Esophagus squamous epithelium (tissue), 5 donors: ENCODE results near the gene SRP54. TPM values are rescaled to one million over a fixed set of nuclear protein-coding genes. Genes with fewer than 3 reads are reported as not detected.
"Not testable (repeated sequence)": the region's sequence is repeated elsewhere in the genome, so short reads cannot be mapped to it uniquely, and the experiment has no call there.

ENCODE experiments used
- DNase-seq: peaks from one replicate; lab custom pipeline; 2025; lab: John Stamatoyannopoulos, UW
- H3K27ac ChIP-seq, 4 donors: fragments of 200-600 bp; sonication (generic); one replicate each; pipeline ENCODE4 v1.5.1; 2016 to 2019; ENCODE audit warnings: mild to moderate bottlenecking in 1 of 4
- H3K27me3 ChIP-seq, 4 donors: fragments of 200-600 bp; sonication (generic); 1 replicate in 3 of 4; 2 replicates in 1 of 4; pipeline versions ENCODE4 v1.5.1 to v1.6.0; 2017 to 2021; ENCODE audit warnings: antibody characterized with exemption in 1 of 4
- H3K36me3 ChIP-seq, 3 donors: fragments of 200-600 bp; sonication (generic); one replicate each; pipeline ENCODE4 v1.5.1; 2016 to 2019
- H3K4me1 ChIP-seq, 3 donors: fragments of 200-600 bp; sonication (generic); one replicate each; pipeline ENCODE4 v1.5.1; 2017 to 2019
- H3K4me3 ChIP-seq, 4 donors: fragments of 200-600 bp; sonication (generic); 1 replicate in 3 of 4; 2 replicates in 1 of 4; pipeline ENCODE4 v1.5.1; 2016 to 2019; ENCODE audit warnings: mild to moderate bottlenecking in 2 of 4, moderate library complexity in 1 of 4
- H3K9me3 ChIP-seq, 3 donors: fragments of 200-600 bp; sonication (generic); one replicate each; pipeline ENCODE4 v1.5.1; 2016 to 2019
- POLR2A ChIP-seq, 4 donors: fragments of 450-650 bp; IDR thresholded peaks; one replicate each; pipeline ENCODE4 v1.6.1; 2017; ENCODE audit warnings: antibody characterized with exemption in 4 of 4, mild to moderate bottlenecking in 4 of 4, moderate library complexity in 3 of 4
- WGBS, 2 donors: methylation state at CpG; one replicate each; pipeline ENCODE4 v1.1.5; 2018; 5-methylcytosine and 5-hydroxymethylcytosine counted together
- intact Hi-C: fragments of 100-400 bp; cut with DNase I; formaldehyde crosslinking; loops from one replicate; pipeline ENCODE4 v1.15.0; 2022
- total RNA-seq, 4 donors: library from RNA; depleted of rRNA; stranded (reverse); fragments of >200 nt; gene quantifications; one replicate each; pipeline ENCODE4 v1.1.0, GENCODE V29; 2016
- TF ChIP-seq, protein P1 (sequence below), 6 experiments: fragments of 450-650 bp in 4 of 6; fragments of 200-600 bp in 2 of 6; sonication (generic) in 2 of 6; IDR thresholded peaks; one replicate each; pipeline ENCODE4 v1.5.1; 2016 to 2019; ENCODE audit warnings: antibody characterized with exemption in 6 of 6, mild to moderate bottlenecking in 4 of 6, moderate library complexity in 4 of 6
- donor health status: DM: yes; HTN: yes; CAD: no.

SRP54 gene
- total RNA-seq, 4 donors from 2014 or later: 46.2 to 53.0 (median 49.6) TPM

DNA sequence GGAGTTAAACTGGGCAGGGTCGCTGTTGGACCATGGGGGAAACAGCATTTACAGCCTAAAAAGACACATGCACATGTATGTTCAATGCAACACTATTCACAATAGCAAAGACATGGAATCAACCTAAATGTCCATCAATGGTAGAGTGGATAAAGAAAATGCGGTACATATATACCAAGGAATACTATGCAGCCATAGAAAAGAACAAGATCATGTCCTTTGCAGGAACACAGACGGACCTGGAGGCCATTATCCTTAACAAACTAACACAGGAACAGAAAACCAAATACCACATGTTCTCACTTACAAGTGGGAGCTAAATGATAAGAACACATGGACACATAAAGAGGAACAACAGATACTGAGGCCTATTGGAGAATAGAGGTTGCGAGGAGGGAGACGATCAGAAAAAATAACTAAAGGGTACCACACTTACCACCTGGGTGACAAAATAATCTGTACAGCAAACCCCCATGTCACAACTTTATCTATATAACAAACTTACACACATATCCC lies 25.0 kb upstream of the SRP54 start:
- H3K9me3 ChIP-seq: no peaks in the 10 kb centered on the region
- no peaks in the 10 kb centered on the region for H3K4me1 ChIP-seq
- H3K27me3 ChIP-seq: no peaks in the 10 kb centered on the region
- 94 to 98% methylated on average over 4 to 5 of the region's 5 CpGs for WGBS, 2 donors
- no peak for DNase-seq
- H3K4me3 ChIP-seq: no peak overlapping the region
- intact Hi-C loops: no loop called here
- peaks cover 0 to 39% (median 0%) of the 10 kb centered on the region in 3 donors for H3K36me3 ChIP-seq
- H3K27ac ChIP-seq: no peak overlapping the region
- TF ChIP-seq, protein P1, sequence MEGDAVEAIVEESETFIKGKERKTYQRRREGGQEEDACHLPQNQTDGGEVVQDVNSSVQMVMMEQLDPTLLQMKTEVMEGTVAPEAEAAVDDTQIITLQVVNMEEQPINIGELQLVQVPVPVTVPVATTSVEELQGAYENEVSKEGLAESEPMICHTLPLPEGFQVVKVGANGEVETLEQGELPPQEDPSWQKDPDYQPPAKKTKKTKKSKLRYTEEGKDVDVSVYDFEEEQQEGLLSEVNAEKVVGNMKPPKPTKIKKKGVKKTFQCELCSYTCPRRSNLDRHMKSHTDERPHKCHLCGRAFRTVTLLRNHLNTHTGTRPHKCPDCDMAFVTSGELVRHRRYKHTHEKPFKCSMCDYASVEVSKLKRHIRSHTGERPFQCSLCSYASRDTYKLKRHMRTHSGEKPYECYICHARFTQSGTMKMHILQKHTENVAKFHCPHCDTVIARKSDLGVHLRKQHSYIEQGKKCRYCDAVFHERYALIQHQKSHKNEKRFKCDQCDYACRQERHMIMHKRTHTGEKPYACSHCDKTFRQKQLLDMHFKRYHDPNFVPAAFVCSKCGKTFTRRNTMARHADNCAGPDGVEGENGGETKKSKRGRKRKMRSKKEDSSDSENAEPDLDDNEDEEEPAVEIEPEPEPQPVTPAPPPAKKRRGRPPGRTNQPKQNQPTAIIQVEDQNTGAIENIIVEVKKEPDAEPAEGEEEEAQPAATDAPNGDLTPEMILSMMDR (IDR thresholded peaks at IDR 0.05): no peak
- no peak for TF ChIP-seq POLR2A (IDR thresholded peaks at IDR 0.05)

DNA sequence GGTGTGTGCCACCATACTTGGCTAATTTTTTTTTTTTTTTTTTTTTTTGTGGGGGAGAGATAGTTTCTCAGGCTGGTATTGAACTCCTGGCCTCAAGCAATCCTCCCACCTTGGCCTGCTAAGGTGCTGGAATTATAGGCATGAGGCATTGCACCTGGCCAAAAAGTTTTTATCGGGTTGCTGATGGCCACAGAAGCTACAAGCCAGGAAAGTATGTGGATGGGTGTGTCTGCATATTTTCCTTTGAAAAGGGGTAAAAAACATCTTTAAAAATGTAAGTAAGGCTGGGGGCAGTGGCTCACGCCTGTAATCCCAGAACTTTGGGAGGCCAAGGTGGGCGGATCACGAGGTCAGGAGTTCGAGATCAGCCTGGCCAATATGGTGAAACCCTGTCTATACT lies 20.7 kb upstream of the SRP54 start:
- intact Hi-C loops, H3K4me1 ChIP-seq, H3K4me3 ChIP-seq, H3K27me3 ChIP-seq, H3K27ac ChIP-seq, DNase-seq, H3K9me3 ChIP-seq: not testable (repeated sequence)
- peaks cover 0 to 24% (median 0%) of the 10 kb centered on the region in 3 donors for H3K36me3 ChIP-seq
- WGBS, 2 donors: 91 to 94% methylated on average over 5 of the region's 5 CpGs

DNA sequence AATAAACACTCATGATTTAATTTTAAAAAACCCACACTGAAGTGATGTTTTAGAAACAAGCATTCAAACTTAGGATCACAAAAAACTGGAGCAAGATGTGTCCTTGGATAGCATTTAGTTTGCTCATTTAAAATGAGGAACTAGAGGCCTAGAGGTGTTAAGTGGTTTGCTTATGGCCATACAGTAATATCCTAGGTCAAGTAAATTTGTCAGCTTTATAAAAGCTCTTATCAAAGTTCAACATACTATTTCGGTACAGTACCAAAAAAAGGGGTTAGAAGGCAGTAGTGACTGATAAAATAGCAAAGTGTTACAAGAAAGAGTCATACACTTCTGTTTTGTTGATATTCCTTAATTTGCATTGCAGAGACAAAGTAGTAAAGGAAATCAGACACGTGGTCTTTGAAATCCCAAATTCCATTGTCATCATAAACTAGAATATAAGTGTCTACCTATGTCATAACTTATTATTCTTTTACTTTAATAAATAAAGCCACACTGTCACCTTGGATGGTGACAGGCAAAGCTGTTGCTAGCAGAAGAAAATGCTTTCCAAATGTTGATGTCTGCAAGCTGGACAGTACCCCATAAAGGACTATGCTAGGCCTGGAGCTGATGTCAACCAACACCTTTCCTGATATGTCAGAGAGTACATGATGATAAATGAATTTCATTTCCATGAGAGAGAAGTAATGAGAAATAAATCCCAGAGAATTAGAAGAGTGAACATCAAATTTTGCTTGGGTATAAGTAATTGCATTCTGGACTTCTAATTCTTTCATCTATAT lies 17.6 kb upstream of the SRP54 start:
- TF ChIP-seq POLR2A (IDR thresholded peaks at IDR 0.05): no peak
- TF ChIP-seq, protein P1 (IDR thresholded peaks at IDR 0.05): no peak
- no peaks in the 10 kb centered on the region for H3K9me3 ChIP-seq
- H3K36me3 ChIP-seq: peaks cover 0 to 32% (median 0%) of the 10 kb centered on the region in 3 donors
- H3K27me3 ChIP-seq: no peaks in the 10 kb centered on the region
- H3K4me3 ChIP-seq: no peak overlapping the region
- H3K4me1 ChIP-seq: no peaks in the 10 kb centered on the region
- intact Hi-C loops: no loop called here
- H3K27ac ChIP-seq: no peak overlapping the region
- no peak for DNase-seq
- WGBS, 2 donors: 80 to 86% methylated on average over 2 of the region's 2 CpGs

DNA sequence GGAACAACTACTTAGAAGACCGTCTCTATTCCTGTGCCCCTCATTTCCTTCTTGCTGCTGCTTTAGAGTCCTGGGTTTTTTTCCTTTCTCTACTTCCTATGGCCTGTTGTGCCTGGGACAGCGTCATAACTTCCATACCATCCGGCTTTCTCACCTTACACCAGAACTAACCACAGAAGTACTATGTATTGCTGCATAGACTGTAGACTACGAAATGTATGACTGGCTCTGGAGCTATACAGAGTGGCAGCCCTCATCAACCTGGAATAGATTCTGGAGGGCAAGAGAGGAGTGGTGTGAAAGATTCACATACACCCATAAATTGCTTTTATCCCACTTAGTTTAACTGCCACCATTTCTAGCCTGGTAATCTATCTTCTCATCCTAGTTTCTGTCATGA lies 16.9 kb upstream of the SRP54 start:
- Histone ChIP-seq H3K4me1 (no peaks in the 10 kb centered on the region), H3K4me3 (no peak overlapping the region), H3K36me3 (peaks cover 0 to 32% (median 0%) of the 10 kb centered on the region in 3 donors), H3K27me3 (no peaks in the 10 kb centered on the region), H3K9me3 (no peaks in the 10 kb centered on the region), H3K27ac (no peak overlapping the region)
- intact Hi-C loops: no loop called here
- WGBS, 2 donors: 88 to 91% methylated on average over 4 of the region's 4 CpGs
- TF ChIP-seq POLR2A (IDR thresholded peaks at IDR 0.05): no peak
- TF ChIP-seq, protein P1 (IDR thresholded peaks at IDR 0.05): no peak
- no peak for DNase-seq

DNA sequence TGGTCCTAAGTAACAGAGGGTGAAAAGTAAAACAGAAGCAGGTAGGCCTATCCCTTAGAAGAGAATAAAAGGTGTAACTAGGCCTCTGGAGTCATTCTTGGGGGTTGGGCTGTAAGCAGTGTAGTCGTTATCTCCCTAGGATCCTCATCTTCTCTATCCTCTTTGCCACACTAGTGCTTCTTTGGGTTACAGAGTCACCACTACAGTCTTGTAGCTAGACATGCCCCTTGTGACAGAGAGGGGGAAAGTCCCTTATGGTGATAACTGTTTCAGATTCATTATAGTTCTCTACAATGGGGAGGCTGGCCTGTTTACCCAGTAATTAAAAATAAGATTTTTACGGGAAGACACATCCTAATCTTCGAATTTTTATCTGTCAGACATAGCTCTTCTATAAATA lies 16.4 kb upstream of the SRP54 start:
- 78 to 87% methylated on average over 3 of the region's 3 CpGs for WGBS, 2 donors

More for the DNA sequence above, 16.4 kb upstream of the SRP54 start:
- TF ChIP-seq, protein P1 (IDR thresholded peaks at IDR 0.05): no peak
- no peak for TF ChIP-seq POLR2A (IDR thresholded peaks at IDR 0.05)
- no peak for DNase-seq
- Histone ChIP-seq H3K9me3 (no peaks in the 10 kb centered on the region), H3K4me3 (no peak overlapping the region), H3K27me3 (no peaks in the 10 kb centered on the region), H3K36me3 (peaks cover 0 to 32% (median 0%) of the 10 kb centered on the region in 3 donors), H3K27ac (no peak overlapping the region), H3K4me1 (no peaks in the 10 kb centered on the region)
- intact Hi-C loops: no loop called here
